GM21528 (cell line): ENCODE measurements around the gene GNB1L.

ENCODE experiments used
- ATAC-seq: cut with Tn5 transposase; IDR thresholded peaks from one replicate; pipeline ENCODE4 v1.9.1; 2021; ENCODE audit warnings: mild to moderate bottlenecking, moderate library complexity; ENCODE audit not compliant: unreplicated experiment, low FRiP score

GNB1L gene

DNA sequence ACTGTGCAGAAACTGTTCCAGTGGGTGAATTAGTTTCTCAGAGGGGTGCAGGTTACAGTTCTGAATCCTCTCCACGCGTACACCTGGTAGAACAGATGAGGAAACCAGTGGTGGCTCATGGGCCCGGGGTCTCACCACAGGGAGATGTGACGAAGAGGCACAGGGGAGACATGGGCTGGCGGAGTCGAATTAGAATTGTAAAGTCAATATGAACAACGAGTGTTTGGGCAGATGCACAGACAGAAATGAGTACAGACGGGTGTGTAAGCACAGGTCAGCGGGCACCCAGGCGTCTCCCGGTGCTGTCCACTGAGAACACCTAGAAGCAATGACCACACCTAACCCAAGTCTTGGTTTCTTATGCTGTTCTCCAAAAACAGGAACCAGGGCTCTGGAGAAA lies 41.8 kb downstream of the GNB1L start:
- ATAC-seq = no peak

GRCh38 chr22:19811811-19812771 lies 42.6 kb downstream of the GNB1L start:
- ATAC-seq = no peak

- ATAC-seq = no peak
Observed at GRCh38 chr22:19811211-19811621, 43.5 kb downstream of the GNB1L start.

- no peak for ATAC-seq
Observed at GRCh38 chr22:19810381-19811201, 44.1 kb downstream of the GNB1L start.

DNA sequence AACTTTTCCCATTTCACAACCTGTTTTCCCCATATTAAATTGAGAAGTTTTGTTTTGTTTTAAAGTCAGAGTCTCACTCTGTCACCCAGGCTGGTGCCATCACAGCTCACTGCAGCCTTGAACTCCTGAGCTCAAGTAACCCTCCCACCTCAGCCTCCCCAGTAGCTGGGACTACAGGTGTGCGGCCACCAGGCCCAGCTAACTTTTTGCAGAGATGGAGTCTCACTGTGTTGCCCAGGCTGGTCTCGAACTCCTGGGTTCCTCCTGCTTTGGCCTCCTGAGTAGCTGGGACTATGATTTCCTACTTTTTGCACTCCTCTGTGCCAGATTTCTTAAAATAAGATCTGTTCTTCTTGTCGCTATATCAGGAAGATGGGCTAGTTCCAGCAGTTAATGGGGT lies 44.9 kb downstream of the GNB1L start:
- ATAC-seq = no peak

GRCh38 chr22:19808873-19809478 lies 45.7 kb downstream of the GNB1L start:
- no peak for ATAC-seq

DNA sequence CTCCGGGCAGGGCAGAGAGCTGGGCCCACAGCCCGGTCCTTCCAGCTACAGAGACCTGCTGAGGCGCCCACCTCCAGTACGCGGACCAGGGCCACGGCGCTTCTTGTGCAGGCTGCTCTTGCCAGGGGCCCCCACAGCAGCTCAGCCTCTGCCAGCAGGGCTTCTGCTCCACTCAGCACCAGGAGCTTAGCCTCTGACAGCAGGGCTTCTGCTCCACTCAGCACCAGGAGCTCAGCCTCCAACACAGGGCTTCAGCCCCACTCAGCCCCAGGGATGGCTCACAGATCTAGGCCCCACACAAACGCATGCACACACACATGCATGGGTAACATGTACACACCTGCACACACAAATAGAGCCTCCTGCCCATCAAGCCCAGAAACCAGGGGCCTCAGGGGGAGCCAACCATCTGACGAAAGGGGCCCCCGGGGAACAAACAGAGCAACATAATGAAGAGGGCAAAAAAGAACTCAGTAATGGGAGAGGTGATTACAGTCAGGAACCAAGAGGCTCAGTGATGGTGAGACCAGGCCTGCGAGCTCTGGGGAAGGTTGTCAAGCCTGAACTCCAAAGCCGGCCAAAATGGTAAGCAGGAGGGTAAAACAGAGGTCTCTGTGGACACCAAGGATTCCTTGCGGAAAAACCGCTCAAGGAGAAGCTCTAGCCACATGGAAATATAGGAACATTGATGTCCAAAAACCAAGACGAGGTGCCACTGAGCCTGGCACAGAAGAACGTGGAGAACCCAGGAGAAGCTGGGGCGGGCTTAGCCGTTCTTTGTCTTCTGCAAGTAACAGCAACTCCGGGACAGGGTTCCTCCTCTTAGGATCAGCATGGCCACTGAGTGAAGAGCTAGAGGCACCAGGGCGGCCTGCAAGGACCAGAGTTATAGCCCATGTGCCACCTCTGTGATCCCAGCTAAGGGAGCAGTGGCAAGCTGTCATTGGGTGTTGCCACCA lies 46.5 kb downstream of the GNB1L start:
- no peak for ATAC-seq

DNA sequence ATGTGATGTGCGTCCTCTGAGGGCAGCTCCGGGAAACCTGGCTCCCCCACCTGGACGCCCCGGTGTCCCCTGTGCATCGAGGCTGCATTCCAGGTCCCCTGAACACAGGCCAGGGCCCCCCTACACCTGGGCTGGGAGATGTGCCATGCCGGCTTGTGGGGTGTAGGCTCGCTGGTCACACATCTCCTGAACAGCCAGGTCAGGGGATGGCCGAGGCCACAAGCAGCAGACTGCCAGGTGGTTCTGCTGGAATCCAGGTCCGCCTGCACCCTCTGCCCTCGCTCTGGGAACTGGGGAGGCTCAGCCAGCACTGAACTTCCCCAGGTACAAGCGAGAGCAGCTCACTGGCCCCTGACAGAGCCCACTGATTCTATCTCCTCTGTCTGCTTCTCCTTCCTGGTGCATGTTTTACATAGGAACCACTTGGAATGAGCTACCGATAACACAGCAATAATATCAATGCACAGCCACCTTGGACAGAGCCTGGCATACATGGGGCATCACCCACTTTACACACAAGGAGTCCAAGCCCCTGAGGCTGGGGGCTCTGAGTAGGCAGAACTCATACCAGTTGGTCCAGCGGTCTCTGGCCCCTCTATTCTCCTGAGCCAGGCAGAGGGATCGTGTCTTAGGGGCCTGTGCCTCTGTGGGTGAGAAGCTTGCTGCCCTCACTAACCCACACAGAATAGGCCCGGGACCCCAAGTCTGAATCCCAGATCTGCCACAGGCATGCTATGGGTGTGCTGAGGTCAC lies 47.3 kb downstream of the GNB1L start:
- ATAC-seq = no peak

DNA sequence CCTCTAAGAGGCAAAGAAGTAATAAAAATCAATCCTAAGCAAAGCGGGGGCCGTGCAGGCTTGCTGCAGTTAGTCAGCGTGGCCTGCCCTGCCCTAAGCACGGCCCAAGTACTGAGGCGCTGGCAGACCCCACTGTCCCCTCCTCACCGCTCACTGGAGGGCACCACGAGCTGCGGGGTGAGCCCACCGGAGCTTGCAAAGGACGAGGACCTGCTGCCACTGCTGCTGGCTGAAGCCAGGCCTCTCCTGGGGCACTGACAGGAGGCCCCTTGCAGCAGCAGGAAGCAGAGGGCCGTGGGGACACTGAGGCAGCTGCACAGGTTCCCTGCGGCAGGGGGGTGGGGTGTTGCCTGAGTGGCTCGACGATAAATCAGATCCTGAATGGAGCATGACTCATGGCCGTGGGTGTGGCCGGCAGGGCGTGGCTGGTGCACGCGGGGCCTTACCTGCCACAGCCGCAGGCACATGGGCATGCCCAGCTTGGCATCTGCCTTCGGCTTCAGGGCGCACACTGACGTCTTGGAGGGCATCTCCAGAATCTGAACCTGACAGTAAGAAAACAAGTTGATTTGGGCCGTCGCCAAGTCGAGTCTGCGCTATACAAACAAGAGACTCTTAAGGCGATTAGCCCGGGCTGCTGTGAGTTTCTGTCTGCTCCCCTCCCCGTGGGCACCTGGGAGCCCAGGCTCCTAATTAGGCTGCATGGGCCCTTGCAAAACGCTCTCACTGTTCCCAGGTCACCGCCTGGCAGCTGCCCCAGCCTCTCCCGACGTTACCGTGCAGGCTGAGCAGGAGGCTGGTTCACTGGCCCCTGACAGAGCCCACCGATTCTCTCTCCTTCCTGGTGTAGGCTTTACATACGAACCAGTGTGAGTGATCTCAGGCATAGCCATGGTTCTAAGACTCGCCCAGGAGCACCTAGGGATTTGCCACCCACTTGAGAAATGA lies 48.2 kb downstream of the GNB1L start:
- no peak for ATAC-seq

- ATAC-seq = no peak
Observed at GRCh38 chr22:19805821-19806212, 48.9 kb downstream of the GNB1L start.

GRCh38 chr22:19803736-19804267 lies 50.9 kb downstream of the GNB1L start:
- no peak for ATAC-seq

GRCh38 chr22:19802894-19803735 lies 51.6 kb downstream of the GNB1L start:
- ATAC-seq = no peak

DNA sequence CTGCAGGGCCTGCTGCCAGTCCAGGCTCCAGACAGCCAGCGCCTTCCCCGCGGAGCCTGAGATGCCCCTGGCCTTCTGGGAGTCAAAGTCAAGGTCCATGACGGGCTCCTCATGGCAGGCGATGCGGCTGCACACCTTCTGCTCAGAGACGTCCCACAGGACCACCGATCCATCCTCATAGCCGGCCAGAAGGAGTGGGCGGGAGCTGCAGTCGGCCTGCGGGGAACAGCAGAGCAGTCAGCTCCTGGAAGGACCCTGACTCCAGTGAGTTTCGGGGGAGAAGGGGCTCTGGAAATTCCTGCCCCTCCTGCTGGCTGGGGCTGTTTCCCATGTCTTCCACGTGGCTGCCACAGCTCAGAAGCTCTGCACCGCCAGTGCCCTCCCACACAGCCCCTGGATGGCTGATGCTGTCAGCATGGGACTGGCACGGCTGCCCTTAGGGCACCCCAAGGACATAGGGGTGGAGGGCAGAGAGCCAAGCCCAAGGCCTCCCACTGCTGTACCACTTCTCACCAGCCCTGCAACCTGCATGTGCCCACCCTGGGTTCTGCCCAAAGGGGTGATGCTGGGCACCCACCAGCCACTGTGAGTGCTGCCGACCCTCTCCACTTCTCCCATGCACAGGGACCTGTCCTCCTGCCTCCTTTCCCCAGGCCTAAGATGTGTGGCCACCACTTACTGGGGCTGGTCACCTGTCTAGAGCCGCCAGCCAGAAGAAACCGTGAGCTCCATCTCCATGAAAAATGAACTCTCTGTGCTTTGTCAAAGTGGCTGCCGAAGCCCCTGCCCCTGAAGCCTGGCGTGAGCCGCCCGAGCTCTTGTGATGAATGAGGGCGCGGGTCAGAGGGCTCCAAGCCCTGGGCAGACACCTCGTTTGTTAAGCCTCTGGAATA lies 52.4 kb downstream of the GNB1L start:
- no peak for ATAC-seq

DNA sequence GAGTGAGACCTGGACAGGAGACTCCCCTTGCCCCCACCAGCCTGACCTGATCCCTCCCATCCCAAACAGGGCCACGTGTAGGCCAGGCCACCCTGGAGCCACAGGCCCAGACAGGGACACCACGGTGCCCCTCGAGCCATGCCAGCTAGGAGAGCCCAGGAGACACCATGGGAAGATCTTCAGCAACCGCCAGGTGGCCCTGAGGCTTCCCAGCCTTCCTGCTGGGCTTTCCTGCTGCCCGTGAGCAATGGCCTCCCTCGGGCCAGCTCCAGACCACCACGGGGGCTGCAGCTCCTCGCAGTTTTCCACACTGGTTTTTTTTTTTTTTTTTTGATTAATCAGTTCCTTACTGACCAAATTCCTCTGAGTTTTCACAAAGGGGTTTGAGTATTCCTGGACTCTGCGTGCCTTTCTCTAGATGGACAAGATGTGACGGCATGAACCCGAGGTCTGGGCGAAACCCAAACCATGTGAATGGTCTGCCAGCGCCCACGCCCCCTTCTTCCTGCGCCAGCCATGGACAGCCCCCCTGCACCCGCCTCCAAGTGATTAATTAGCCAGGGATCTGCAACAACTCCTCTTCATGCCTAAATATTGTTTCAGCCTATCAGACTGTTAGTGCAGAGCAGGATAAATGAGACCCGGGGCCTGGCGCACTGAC lies 53.2 kb downstream of the GNB1L start:
- no peak for ATAC-seq

- ATAC-seq = no peak
Observed at GRCh38 chr22:19800761-19801244, 53.9 kb downstream of the GNB1L start.
